SK-N-SH treated with all-trans-retinoic acid at 6 μM for 48 hours (cell line): Measurements from ENCODE around the gene MT1F.

Experiments
- ATAC-seq: fragments of 200-7000 bp; cut with Tn5 transposase; 3 replicates; pipeline ENCODE4 v1.9.1; 2020; ENCODE audit warnings: mild to moderate bottlenecking, moderate library complexity
- ARNTL ChIP-seq: fragments of 450-650 bp; formaldehyde crosslinking; IDR thresholded peaks from 2 replicates; pipeline ENCODE4 v1.5.0; 2020; ENCODE audit warnings: low read depth, mild to moderate bottlenecking, moderate library complexity, borderline replicate concordance
- BACH2 ChIP-seq: fragments of 250-450 bp; sonication (Bioruptor Pico); IDR thresholded peaks from 2 replicates; pipeline ENCODE4 v1.9.0; 2021; ENCODE audit warnings: mild to moderate bottlenecking, borderline replicate concordance
- CSDC2 ChIP-seq: fragments of 250-450 bp; sonication (Bioruptor Pico); IDR thresholded peaks from 2 replicates; pipeline ENCODE4 v1.5.0; 2020; ENCODE audit warnings: mild to moderate bottlenecking, moderate library complexity
- ESRRG ChIP-seq: fragments of 250-450 bp; sonication (Bioruptor Pico); IDR thresholded peaks from 2 replicates; pipeline ENCODE4 v1.6.1; 2021; ENCODE audit warnings: mild to moderate bottlenecking
- ISL1 ChIP-seq: fragments of 250-450 bp; sonication (Bioruptor Pico); IDR thresholded peaks from 2 replicates; pipeline ENCODE4 v2.1.2; 2022; ENCODE audit warnings: mild to moderate bottlenecking, moderate library complexity
- OSR1 ChIP-seq: fragments of 250-450 bp; sonication (Bioruptor Pico); IDR thresholded peaks from 2 replicates; pipeline ENCODE4 v1.8.0; 2022; ENCODE audit warnings: moderate library complexity, mild to moderate bottlenecking, inconsistent platforms
- PPARA ChIP-seq: fragments of 250-450 bp; sonication (Bioruptor Pico); IDR thresholded peaks from 2 replicates; pipeline ENCODE4 v1.5.0; 2020; ENCODE audit warnings: mild to moderate bottlenecking, borderline replicate concordance
- RARB ChIP-seq: fragments of 250-450 bp; sonication (Bioruptor Pico); IDR thresholded peaks from 2 replicates; pipeline ENCODE4 v1.8.0; 2021; ENCODE audit warnings: mild to moderate bottlenecking, moderate library complexity
- SNAI2 ChIP-seq: fragments of 250-450 bp; sonication (Bioruptor Pico); IDR thresholded peaks from 2 replicates; pipeline ENCODE4 v1.5.0; 2020; ENCODE audit warnings: mild to moderate bottlenecking, moderate library complexity
- TOX ChIP-seq: fragments of 250-450 bp; sonication (Bioruptor Pico); IDR thresholded peaks from 2 replicates; pipeline ENCODE4 v1.8.0; 2021; ENCODE audit warnings: mild to moderate bottlenecking, moderate library complexity, borderline replicate concordance
- TSHZ2 ChIP-seq: fragments of 250-450 bp; sonication (Bioruptor Pico); IDR thresholded peaks from 2 replicates; pipeline ENCODE4 v1.5.0; 2020; ENCODE audit warnings: mild to moderate bottlenecking, moderate library complexity
- ZFP3 ChIP-seq: fragments of 250-450 bp; sonication (Bioruptor Pico); IDR thresholded peaks from 2 replicates; pipeline ENCODE4 v1.5.0; 2020; ENCODE audit warnings: mild to moderate bottlenecking, moderate library complexity
- ZFP30 ChIP-seq: fragments of 450-650 bp; formaldehyde crosslinking; IDR thresholded peaks from 2 replicates; pipeline ENCODE4 v1.5.0; 2022; ENCODE audit warnings: mild to moderate bottlenecking, moderate library complexity
- ZNF565 ChIP-seq: fragments of 450-650 bp; formaldehyde crosslinking; conservative IDR thresholded peaks from 2 replicates; pipeline ENCODE4 v1.5.0; 2020; ENCODE audit warnings: low read depth, mild to moderate bottlenecking, moderate library complexity
- ZNF70 ChIP-seq: fragments of 450-650 bp; formaldehyde crosslinking; IDR thresholded peaks from 2 replicates; pipeline ENCODE4 v1.5.0; 2020; ENCODE audit warnings: mild to moderate bottlenecking, moderate library complexity
- ZNF8 ChIP-seq: fragments of 450-650 bp; formaldehyde crosslinking; IDR thresholded peaks from 2 replicates; pipeline ENCODE4 v1.5.0; 2020; ENCODE audit warnings: mild to moderate bottlenecking, moderate library complexity
- TF ChIP-seq, protein P1 (sequence below): fragments of 250-450 bp; sonication (Bioruptor Pico); IDR thresholded peaks from 2 replicates; pipeline ENCODE4 v1.8.0; 2020; ENCODE audit warnings: mild to moderate bottlenecking, moderate library complexity, borderline replicate concordance
- TF ChIP-seq, protein P2 (sequence below): fragments of 250-450 bp; sonication (Bioruptor Pico); IDR thresholded peaks from 2 replicates; pipeline ENCODE4 v1.8.0; 2021; ENCODE audit warnings: low read depth, mild to moderate bottlenecking, moderate library complexity, borderline replicate concordance
- TF ChIP-seq, protein P3 (sequence below): fragments of 250-450 bp; sonication (Bioruptor Pico); IDR thresholded peaks from 2 replicates; pipeline ENCODE4 v1.5.1; 2020; ENCODE audit warnings: low read depth, mild to moderate bottlenecking, moderate library complexity
- TF ChIP-seq, protein P4 (sequence below): fragments of 250-450 bp; sonication (Bioruptor Pico); IDR thresholded peaks from 2 replicates; pipeline ENCODE4 v1.5.1; 2021; ENCODE audit warnings: mild to moderate bottlenecking, moderate library complexity

Gene MT1F

GRCh38 chr16:56613706-56614105 lies 44.1 kb upstream of the MT1F start:
- TF ChIP-seq ESRRG (no peak), SNAI2 (CRISPR knock-in tag) (no peak), ZNF8 (CRISPR knock-in tag) (no peak), OSR1 (CRISPR knock-in tag) (no peak), PPARA (CRISPR knock-in tag) (no peak), CSDC2 (CRISPR knock-in tag) (no peak), ZNF565 (no peak), BACH2 (CRISPR knock-in tag) (no peak), TOX (CRISPR knock-in tag) (no peak), ARNTL (CRISPR knock-in tag) (no peak), TSHZ2 (CRISPR knock-in tag) (no peak), RARB (CRISPR knock-in tag) (no peak), ISL1 (CRISPR knock-in tag) (no peak), ZFP30 (CRISPR knock-in tag) (no peak)
- TF ChIP-seq, protein P1, sequence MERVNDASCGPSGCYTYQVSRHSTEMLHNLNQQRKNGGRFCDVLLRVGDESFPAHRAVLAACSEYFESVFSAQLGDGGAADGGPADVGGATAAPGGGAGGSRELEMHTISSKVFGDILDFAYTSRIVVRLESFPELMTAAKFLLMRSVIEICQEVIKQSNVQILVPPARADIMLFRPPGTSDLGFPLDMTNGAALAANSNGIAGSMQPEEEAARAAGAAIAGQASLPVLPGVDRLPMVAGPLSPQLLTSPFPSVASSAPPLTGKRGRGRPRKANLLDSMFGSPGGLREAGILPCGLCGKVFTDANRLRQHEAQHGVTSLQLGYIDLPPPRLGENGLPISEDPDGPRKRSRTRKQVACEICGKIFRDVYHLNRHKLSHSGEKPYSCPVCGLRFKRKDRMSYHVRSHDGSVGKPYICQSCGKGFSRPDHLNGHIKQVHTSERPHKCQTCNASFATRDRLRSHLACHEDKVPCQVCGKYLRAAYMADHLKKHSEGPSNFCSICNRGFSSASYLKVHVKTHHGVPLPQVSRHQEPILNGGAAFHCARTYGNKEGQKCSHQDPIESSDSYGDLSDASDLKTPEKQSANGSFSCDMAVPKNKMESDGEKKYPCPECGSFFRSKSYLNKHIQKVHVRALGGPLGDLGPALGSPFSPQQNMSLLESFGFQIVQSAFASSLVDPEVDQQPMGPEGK (CRISPR knock-in tag), result no peak
- TF ChIP-seq, protein P2, sequence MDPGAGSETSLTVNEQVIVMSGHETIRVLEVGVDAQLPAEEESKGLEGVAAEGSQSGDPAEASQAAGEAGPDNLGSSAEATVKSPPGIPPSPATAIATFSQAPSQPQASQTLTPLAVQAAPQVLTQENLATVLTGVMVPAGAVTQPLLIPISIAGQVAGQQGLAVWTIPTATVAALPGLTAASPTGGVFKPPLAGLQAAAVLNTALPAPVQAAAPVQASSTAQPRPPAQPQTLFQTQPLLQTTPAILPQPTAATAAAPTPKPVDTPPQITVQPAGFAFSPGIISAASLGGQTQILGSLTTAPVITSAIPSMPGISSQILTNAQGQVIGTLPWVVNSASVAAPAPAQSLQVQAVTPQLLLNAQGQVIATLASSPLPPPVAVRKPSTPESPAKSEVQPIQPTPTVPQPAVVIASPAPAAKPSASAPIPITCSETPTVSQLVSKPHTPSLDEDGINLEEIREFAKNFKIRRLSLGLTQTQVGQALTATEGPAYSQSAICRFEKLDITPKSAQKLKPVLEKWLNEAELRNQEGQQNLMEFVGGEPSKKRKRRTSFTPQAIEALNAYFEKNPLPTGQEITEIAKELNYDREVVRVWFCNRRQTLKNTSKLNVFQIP, result no peak
- TF ChIP-seq, protein P3, sequence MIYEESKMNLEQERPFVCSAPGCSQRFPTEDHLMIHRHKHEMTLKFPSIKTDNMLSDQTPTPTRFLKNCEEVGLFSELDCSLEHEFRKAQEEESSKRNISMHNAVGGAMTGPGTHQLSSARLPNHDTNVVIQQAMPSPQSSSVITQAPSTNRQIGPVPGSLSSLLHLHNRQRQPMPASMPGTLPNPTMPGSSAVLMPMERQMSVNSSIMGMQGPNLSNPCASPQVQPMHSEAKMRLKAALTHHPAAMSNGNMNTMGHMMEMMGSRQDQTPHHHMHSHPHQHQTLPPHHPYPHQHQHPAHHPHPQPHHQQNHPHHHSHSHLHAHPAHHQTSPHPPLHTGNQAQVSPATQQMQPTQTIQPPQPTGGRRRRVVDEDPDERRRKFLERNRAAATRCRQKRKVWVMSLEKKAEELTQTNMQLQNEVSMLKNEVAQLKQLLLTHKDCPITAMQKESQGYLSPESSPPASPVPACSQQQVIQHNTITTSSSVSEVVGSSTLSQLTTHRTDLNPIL, result no peak
- TF ChIP-seq, protein P4, sequence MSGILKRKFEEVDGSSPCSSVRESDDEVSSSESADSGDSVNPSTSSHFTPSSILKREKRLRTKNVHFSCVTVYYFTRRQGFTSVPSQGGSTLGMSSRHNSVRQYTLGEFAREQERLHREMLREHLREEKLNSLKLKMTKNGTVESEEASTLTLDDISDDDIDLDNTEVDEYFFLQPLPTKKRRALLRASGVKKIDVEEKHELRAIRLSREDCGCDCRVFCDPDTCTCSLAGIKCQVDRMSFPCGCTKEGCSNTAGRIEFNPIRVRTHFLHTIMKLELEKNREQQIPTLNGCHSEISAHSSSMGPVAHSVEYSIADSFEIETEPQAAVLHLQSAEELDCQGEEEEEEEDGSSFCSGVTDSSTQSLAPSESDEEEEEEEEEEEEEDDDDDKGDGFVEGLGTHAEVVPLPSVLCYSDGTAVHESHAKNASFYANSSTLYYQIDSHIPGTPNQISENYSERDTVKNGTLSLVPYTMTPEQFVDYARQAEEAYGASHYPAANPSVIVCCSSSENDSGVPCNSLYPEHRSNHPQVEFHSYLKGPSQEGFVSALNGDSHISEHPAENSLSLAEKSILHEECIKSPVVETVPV (CRISPR knock-in tag), result no peak
- ATAC-seq, result no peak

DNA sequence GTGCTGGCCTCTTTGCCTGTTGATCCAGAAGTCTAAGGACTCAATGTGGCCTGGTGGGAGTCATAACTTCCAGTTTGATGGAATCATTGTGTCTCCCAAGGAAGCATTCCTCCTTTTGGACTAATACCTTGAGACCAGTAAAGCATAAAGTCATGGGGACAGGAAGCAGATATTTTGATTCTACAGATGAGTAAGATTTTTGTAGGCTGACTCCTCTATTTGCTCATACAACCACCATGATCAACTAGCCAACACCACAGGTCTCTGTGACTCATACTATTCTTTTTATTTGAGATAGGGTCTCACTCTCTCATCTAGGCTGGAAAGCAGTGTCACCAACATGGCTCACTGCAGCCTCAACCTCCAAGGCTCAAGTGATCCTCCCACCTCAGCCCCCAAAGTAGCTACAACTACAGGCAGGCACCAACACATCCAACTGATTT lies 43.2 kb upstream of the MT1F start:
- no peak for TF ChIP-seq TSHZ2 (CRISPR knock-in tag)
- no peak for TF ChIP-seq ZFP3 (CRISPR knock-in tag)
- TF ChIP-seq ARNTL (CRISPR knock-in tag), result no peak
- TF ChIP-seq ZNF8 (CRISPR knock-in tag), result no peak
- TF ChIP-seq ZNF565, result no peak
- TF ChIP-seq, protein P1 (CRISPR knock-in tag), result no peak
- TF ChIP-seq TOX (CRISPR knock-in tag), result no peak
- no peak for TF ChIP-seq SNAI2 (CRISPR knock-in tag)
- TF ChIP-seq PPARA (CRISPR knock-in tag), result no peak
- TF ChIP-seq ZNF70, result no peak
- TF ChIP-seq, protein P2, result no peak
- ATAC-seq, result no peak
